Endodermal cell (in vitro differentiated cells): ENCODE data around the gene CXXC5. TPM values are rescaled to one million over a fixed set of nuclear protein-coding genes. Genes with fewer than 3 reads are reported as not detected.

Experiments
- DNase-seq: peaks from one replicate; pipeline ENCODE4 v3.0.0-alpha.2; 2017
- H3K27ac ChIP-seq: 2 replicates; pipeline ENCODE4 v1.5.1; 2013; ENCODE audit warnings: mild to moderate bottlenecking, low read depth, low read length, moderate library complexity
- H3K27me3 ChIP-seq: 2 replicates; pipeline ENCODE4 v1.6.1; 2013; ENCODE audit warnings: mild to moderate bottlenecking, low read length, moderate library complexity; ENCODE audit not compliant: insufficient read depth, control insufficient read depth, poor library complexity, severe bottlenecking
- H3K36me3 ChIP-seq: 2 replicates; pipeline ENCODE4 v1.7.0; 2013; ENCODE audit warnings: mild to moderate bottlenecking, low read length, moderate library complexity; ENCODE audit not compliant: control insufficient read depth, insufficient read depth
- H3K4me1 ChIP-seq: one replicate; pipeline ENCODE4 v1.7.0; 2013; ENCODE audit warnings: low read length; ENCODE audit not compliant: control insufficient read depth, insufficient read depth
- H3K4me3 ChIP-seq: 2 replicates; pipeline ENCODE4 v1.5.1; 2013; ENCODE audit warnings: mild to moderate bottlenecking, low read length, moderate library complexity
- H3K9ac ChIP-seq: 2 replicates; pipeline ENCODE4 v1.6.1; 2013; ENCODE audit warnings: mild to moderate bottlenecking, low read length, moderate library complexity; ENCODE audit not compliant: poor library complexity, severe bottlenecking; ENCODE audit errors: extremely low read depth
- H3K9me3 ChIP-seq: 2 replicates; pipeline ENCODE4 v1.6.1; 2013; ENCODE audit warnings: mild to moderate bottlenecking, low read length, moderate library complexity; ENCODE audit not compliant: control insufficient read depth
- H3K27ac Mint-ChIP-seq: 2 replicates; pipeline ENCODE4 v1.8.0; 2020; ENCODE audit warnings: mixed read lengths
- H3K27me3 Mint-ChIP-seq: 2 replicates; pipeline ENCODE4 v1.8.0; 2021; ENCODE audit warnings: mild to moderate bottlenecking, mixed read lengths; ENCODE audit not compliant: insufficient read depth
- H3K36me3 Mint-ChIP-seq: 2 replicates; pipeline ENCODE4 v1.8.0; 2020; ENCODE audit warnings: low read depth, mixed read lengths
- H3K4me1 Mint-ChIP-seq: 2 replicates; pipeline ENCODE4 v1.8.0; 2020; ENCODE audit warnings: mixed read lengths
- H3K4me3 Mint-ChIP-seq: 2 replicates; pipeline ENCODE4 v1.8.0; 2020; ENCODE audit warnings: mild to moderate bottlenecking, moderate library complexity, mixed read lengths
- H3K9me3 Mint-ChIP-seq: 2 replicates; pipeline ENCODE4 v1.8.0; 2020; ENCODE audit warnings: mild to moderate bottlenecking, mixed read lengths
- CTCF ChIP-seq: fragments of 200-600 bp; sonication (generic); conservative IDR thresholded peaks from 2 replicates; pipeline ENCODE4 v1.5.0; 2021; ENCODE audit warnings: antibody characterized with exemption, mild to moderate bottlenecking
- WGBS, 2 experiments: methylation state at CpG; one replicate each; pipeline versions ENCODE4 v1.1.5 to v1.1.7; 2013; ENCODE audit warnings: missing lambda C conversion rate in 2 of 2, mixed read lengths in 1 of 2; ENCODE audit not compliant: insufficient coverage in 1 of 2, insufficient read length in 1 of 2; 5-methylcytosine and 5-hydroxymethylcytosine counted together
- total RNA-seq, 2 donors: library from RNA; stranded (reverse); fragmentation: NEBNext Ultra II Directional in 1 of 2; extraction: Animal tissue kit (Norgen Biotek cat#: 25700) in 1 of 2; gene quantifications; 2 replicates in 1 of 2; 3 replicates in 1 of 2; pipeline ENCODE4 v1.2.1, GENCODE V29; 2021

The CXXC5 gene
- total RNA-seq, 2 donors from 2014 or later: 50.5 to 67.9 TPM

GRCh38 chr5:139667001-139667729, 19.0 kb downstream of the CXXC5 start:
- Histone ChIP-seq H3K27me3 (no peaks in the 10 kb centered on the region), H3K4me3 (no peak overlapping the region), H3K9me3 (no peaks in the 10 kb centered on the region), H3K36me3 (no peaks in the 10 kb centered on the region), H3K27ac (peak overlapping the region; percentile 94), H3K4me1 (no peaks in the 10 kb centered on the region), H3K9ac (no peak overlapping the region)
- no peak overlapping the region for H3K4me3 Mint-ChIP-seq
- peaks cover 5% of the 10 kb centered on the region for H3K36me3 Mint-ChIP-seq
- no peak for TF ChIP-seq CTCF
- DNase-seq: no peak
- peak overlapping the region; percentile 46 for H3K27ac Mint-ChIP-seq
- H3K4me1 Mint-ChIP-seq: peaks cover 40% of the 10 kb centered on the region
- H3K27me3 Mint-ChIP-seq: no peaks in the 10 kb centered on the region
- no peaks in the 10 kb centered on the region for H3K9me3 Mint-ChIP-seq
- WGBS, 2 experiments: 90 to 93% methylated on average over 1 to 2 of the region's 2 CpGs

GRCh38 chr5:139667730-139668063, 19.5 kb downstream of the CXXC5 start:
- no peaks in the 10 kb centered on the region for H3K36me3 ChIP-seq
- Mint-ChIP-seq H3K4me3 (no peak overlapping the region), H3K27me3 (no peaks in the 10 kb centered on the region), H3K36me3 (peaks cover 5% of the 10 kb centered on the region), H3K27ac (peak overlapping the region; percentile 44), H3K4me1 (peaks cover 45% of the 10 kb centered on the region), H3K9me3 (no peaks in the 10 kb centered on the region)
- TF ChIP-seq CTCF: no peak
- no peak for DNase-seq
- H3K27me3 ChIP-seq: no peaks in the 10 kb centered on the region
- H3K4me3 ChIP-seq: no peak overlapping the region
- no peak overlapping the region for H3K9ac ChIP-seq
- 87 to 100% methylated on average over 1 to 5 of the region's 5 CpGs for WGBS, 2 experiments
- no peaks in the 10 kb centered on the region for H3K4me1 ChIP-seq
- H3K9me3 ChIP-seq: no peaks in the 10 kb centered on the region
- peak overlapping the region; percentile 94 for H3K27ac ChIP-seq

- no peaks in the 10 kb centered on the region for H3K36me3 ChIP-seq
- H3K27ac ChIP-seq: peak overlapping the region; percentile 94
- H3K9me3 ChIP-seq: no peaks in the 10 kb centered on the region
- peak; percentile 83 for DNase-seq
- H3K4me1 ChIP-seq: no peaks in the 10 kb centered on the region
- peak overlapping the region; percentile 44 for H3K27ac Mint-ChIP-seq
- TF ChIP-seq CTCF: no peak
- no peaks in the 10 kb centered on the region for H3K9me3 Mint-ChIP-seq
- no peaks in the 10 kb centered on the region for H3K27me3 Mint-ChIP-seq
- no peak overlapping the region for H3K9ac ChIP-seq
- WGBS, 2 experiments: 68 to 89% methylated on average over 19 to 55 of the region's 55 CpGs
- no peaks in the 10 kb centered on the region for H3K27me3 ChIP-seq
- peaks cover 47% of the 10 kb centered on the region for H3K4me1 Mint-ChIP-seq
- peaks cover 5% of the 10 kb centered on the region for H3K36me3 Mint-ChIP-seq
- H3K4me3 Mint-ChIP-seq: no peak overlapping the region
- H3K4me3 ChIP-seq: no peak overlapping the region
Measured at GRCh38 chr5:139668064-139668880, 20.1 kb downstream of the CXXC5 start.
